HG03066 (cell line): Measurements from ENCODE around the gene MRPL14.

Experiments used
- ATAC-seq: cut with Tn5 transposase; IDR thresholded peaks from one replicate; pipeline ENCODE4 v1.9.1; 2021; ENCODE audit warnings: low read depth; ENCODE audit not compliant: unreplicated experiment

MRPL14 gene

DNA sequence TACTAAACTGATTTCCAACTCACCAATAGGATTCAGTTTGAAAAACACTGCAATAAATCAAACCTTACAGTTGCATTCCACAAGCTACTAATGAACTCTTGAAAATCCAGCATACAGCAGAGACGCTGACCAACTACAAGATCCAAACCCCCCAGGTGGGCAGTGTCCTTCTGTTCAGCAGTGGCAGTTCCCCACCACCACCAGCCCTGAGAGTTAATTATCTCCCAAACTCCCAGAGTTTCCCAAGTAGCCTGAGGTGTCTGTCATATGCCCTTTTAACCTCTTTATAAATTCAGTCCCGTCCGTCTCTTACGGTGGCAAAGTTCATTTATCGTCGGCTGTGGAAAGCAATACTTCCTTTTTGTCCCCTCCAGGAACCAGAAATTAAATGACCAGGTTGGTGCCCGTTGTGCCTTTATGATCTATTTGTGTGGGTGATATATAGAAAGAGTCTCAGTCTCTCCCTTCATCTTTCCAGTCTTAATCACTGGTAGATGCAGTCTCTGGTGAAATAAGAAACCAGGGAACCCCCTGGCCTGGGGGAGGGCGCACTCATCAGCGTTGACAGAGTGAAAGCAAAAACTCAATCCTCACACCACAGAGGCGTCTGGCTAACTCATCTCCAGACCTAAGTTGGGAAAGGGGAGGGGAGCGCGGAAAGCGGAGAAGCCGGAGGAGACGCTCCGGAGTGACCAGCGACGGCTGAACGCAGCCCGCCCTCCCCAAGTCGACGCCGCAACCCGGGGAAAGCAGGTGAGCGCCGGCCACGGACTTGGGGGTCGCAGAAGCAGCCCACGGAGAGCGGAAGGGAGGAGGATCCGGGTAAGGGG lies 717 bp downstream of the MRPL14 start:
- ATAC-seq = peak; percentile 41

DNA sequence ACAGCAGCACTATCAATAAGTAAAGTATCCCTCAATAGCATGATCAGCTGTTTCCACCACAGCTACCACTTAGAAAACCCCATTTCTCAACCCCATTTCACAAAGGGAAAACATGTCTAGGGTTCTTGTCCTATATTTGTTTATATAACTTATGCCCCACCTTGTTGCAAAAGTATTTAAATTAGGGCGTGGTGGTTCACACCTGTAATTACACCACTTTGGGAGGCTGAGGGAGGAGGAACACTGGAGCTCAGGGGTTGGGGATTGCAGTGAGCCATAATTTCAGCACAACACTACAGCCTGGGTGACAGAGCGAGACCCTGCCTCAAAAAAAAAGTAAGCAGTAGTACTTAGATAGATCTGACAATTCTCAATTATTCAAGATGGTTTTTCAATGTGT lies 3.7 kb downstream of the MRPL14 start:
- no peak for ATAC-seq

DNA sequence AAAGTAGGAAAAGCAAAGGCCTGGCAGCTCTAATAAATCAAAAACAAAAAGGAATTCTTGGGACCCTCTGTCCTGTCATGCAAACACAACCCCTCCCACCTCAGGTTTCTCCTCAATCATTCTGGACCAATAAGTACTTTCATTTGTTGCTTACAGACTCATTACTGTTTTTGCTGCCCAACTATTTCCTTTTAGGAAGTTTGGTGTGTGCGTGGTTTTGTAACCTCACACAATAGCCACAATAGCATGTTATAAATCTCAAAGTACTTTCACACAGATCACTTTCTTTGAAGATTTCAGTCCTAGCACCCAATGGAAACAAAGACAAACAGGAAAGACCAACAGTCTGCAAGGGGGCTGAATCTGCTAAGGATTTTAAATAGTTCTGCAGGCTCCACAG lies 4.5 kb downstream of the MRPL14 start:
- no peak for ATAC-seq

DNA sequence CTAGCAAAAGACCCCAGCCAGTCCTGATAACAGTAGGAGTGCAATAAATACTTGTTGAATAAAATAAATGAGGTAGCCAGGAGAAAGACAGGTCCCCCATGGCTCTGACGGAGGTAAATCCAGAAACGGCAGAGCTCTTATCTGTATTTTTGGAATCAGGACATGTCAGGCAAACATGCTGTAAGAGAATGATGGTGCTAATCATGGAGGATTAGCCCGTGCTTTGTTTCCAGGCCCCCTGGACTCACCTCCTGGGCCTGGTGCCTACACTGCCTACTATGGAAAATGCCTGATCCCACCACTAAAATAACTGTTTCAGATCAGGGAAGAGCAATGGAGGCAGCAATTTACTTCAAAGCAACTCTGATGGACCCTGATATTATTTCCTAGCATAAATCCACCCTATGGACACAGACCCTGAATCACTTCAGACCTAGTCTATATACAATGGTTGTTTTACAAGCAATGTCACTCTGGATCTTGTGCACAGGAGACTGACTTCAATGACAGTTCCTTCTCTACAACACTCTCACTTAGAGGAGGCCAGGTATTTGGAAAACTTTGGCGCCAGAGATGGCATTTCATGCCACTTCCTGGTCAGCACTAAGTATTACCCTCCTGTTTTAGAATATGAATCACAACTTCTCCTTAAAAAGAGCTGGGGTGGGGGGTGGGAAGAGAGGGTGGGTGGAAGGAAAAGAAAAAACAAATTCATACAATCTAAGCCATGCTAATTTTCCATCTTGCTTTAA lies 6.4 kb downstream of the MRPL14 start:
- ATAC-seq = no peak

DNA sequence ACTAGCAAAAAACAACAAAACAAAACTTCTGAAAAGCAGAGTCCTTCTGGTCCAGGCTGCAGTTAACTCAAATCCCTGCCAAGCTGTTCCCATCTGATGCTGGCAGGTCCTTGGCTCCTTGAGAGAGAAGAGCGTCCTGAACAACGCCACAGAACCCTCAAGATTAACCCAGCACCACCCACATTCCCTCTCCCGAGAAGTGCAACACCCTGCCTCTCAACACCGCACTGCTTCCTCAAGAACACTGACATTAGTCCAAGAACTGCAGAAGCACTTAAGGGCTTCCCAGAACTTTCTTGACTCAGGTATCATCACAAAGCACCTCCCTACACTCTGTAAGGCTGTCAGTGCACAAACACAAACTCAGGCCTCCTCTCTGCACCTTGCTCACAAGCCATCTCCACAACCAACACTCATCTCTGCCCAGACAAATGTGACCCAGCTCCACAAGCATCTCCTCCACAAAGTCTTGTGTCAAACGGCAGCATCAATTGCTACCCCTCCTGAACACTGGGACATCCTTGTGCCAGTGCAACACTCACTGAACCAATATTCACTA lies 7.5 kb downstream of the MRPL14 start:
- ATAC-seq = no peak

DNA sequence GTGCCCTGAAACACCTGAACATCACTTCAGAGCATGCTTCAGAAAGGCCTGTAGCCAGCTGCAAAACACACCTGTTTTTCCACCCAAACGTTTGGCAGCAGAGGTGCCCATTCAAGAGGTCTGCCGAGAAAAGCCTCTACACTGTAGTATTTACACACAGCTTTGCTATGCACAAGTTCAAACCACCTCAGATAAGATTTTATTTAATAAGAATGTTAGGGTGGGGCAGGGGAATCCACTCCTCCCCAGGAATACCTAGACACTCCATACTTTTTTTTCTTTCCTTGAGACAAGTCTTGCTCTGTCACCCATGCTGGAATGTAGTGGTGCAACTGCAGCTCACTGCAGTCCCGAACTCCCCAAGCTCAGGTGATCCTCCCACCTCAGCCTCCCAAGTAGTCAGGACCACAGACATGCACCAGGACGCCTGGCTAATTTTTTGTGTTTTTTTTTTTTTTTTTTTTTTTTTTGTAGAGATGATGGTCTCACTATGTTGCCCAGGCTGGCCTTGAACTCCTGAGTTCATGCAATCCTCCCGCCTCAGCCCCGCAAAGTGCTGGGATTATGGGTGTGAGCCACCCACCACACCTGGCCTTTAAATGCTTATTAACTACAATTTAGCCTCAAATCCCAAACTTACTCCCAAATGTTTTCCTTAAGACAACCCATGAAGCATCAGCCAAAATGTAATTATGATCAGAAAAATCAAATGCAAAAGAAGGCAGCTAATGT lies 9.7 kb downstream of the MRPL14 start:
- no peak for ATAC-seq

DNA sequence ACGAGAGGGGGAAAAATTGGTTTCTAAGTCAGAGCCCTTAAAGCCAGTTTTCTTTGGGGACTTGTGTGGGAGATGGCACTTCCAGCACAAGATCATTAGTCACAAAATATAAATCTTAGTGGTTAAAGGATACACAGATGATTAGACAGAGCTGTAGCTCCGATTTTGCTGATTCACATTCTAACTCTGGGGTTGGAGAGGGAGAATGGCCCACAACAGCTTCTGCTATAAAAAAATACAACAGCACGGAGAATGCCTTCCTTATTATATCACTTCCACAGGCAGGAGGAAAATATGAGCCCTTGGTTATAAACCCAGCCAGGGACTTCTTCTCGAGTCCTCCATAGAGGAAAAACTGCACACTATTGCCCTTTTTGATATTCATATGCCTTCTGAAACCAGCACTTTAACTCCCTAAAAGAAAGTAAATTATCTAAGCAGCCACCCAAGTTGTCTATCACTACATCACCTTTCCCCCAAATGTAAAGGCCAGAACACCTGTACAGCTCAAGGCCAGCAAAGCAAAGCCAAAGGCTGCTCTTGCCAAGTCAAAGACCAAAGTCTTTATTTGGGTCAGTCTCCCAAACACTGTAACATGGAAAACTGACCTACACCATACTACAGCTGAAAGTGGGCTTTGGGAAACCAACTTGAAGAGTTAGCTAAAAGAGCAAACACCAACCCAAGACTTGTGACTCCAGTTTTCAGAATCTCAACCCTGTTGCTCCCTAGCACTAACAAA lies 10.4 kb downstream of the MRPL14 start:
- no peak for ATAC-seq

DNA sequence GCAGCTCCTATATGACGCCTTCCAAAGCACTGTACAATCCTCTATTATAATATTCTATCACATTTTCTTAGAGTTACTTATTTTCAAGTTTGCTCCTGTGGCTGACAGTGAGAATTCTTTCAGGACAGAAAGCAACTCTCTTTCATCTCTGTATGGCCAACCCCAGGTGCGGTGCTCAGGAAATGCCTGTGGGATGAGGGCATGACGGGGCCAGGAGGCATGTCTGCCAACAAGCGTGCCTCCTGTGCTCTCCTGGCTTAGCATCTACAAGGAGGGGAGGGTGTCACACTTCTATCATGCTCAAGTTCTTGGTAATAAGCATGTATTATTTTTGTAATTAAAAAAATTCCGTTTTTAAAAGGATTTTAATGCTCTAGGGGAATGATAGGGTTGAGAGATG lies 11.4 kb downstream of the MRPL14 start:
- no peak for ATAC-seq

DNA sequence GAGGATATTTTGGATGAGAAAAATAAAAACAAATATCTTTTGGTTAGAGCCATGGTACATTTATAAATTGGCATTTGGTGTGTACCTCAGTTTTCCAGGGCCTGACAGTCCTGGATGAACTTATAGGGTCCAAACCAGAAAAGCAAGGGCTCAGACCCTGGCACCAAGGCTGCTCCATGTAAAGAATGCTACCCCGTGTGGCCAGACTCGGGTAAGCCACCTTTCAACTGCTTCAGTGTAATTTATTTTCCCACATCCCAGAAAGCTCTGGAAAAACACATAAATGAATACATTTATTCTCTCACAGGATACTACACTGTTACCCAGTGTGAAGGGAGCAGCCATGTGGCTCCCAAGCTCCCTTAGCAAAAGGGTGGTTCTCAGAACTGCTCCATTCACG lies 13.8 kb downstream of the MRPL14 start:
- no peak for ATAC-seq

DNA sequence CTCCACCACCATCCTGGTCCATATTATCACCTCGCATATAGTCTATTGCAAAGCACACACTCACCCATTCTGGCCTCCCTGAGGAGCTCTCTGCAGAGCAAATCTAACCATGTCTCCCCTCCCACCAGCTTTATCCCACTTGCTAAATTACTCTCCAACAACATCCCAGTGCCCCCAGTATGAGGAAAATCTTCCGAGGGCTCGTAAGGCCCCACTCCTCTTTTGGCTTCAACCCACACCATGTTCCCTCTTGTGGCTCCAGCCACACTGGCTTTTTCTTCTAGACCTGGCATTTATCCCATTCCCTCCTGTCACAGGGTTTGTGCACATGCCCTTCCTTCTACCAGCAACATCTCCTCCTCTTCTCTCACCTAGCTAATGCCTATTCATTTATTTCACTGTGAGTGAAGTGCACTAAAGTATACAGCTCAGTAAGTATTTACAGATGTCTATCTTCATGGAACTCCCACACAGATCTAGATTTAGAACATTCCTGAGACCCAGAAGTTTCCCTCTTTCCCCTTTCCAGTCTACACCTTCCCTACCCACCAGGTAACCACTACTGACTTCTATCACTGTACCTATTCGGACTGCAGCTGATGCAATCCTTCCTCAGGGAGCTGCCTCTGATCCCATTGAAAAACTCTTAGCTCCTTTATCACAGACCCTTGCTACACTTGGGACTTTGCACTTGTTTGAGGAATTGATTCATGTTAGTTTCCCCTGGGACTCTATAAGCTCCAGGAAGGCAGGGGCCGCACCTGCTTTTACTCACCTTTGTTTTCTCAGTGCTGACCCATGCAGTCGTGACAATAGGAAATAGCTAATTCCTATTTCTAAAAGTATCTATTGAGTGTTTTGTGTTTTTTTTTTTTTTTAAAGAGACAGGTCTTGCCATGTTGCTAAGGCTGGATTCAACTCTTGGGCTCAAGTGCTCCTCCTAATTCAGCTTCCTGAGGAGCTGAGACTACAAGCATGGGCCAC lies 15.5 kb downstream of the MRPL14 start:
- ATAC-seq = no peak

DNA sequence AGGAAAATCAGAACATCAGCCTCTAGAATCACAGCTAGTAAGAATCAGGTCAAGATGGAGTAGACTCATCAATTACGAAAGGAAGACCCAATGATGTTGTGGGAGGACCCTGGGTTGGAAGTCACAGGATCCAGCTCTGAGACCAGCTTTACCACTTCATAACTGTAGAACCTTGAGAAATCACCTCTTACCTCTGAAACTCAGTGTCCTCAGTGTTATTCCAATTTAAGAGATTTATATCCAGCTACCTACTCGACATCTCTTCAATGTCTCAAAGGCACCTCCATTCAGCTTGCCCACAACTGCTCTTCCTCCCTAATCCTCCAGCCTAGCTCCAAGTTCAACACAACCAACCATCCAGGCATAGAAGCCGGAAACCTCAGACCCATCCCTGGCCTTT lies 16.3 kb downstream of the MRPL14 start:
- no peak for ATAC-seq

DNA sequence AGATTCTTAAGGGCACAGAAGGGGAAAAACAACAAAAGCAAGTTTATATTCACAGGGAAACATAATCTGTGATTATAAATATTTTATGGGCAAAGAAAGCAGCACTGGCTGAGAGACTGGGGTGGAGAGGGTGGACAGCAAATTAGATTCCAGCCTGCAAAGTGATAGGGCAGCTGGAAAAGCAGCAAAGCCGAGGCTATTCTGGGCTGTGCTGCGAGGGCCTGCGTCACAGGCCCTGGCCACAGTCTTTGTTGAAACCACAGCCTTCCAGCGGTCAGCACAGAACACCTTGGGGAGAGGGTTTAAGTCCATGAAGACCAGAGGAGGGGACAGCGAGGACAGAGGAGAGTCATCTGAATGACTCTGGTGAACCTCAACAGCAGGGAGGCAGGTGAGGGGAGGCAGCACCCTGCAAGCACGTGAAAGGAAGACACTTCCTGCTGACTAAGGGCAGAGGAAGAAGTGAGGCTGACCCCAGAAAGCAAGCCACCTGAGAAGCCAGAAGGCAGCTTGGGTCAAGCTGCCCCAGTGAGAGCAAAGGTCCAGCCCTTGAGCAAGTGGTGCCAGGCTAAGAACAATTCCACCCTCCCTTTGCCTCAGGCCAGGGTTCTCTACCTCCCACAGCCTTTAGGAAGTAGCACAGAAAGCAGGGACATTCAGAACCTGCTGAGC lies 17.1 kb downstream of the MRPL14 start:
- ATAC-seq = no peak

DNA sequence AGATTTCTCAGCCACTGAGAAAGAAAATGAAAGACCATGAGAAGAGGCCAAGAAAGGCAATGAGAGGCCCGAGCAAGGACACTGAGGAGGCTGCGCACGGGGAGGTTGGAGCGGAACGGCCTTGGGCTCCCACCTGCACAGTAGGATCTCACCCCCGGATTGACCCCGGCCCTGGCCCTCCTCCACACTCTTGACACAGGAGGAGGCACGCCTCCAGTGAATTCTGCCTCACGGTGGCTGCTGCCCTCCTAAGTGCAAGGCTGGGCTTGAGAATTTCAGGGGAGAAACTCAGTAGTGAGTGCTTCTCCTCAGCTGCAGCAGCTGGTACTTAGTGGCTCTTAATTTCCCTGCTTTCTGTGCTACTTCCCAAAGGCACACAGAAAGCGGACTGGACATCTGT lies 18.0 kb downstream of the MRPL14 start:
- no peak for ATAC-seq

DNA sequence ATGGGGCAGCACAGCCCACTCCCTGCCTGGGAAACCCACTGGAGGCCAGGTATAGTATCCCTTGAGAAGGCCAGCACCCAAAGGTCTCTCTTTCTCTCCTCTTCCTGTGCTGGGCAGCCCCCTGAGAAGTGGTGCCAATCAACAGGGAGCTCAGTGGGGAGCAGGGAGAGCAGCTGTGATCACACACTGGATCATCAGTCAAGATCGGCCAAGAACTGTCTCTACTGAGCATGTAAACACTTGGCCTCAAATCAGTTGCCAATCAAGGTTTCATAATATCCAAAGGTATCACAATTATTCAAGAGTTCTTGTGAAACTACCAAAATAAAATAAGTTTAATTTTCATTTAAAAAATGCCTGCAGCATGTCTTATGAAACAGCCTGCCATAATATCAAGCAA lies 18.8 kb downstream of the MRPL14 start:
- no peak for ATAC-seq

DNA sequence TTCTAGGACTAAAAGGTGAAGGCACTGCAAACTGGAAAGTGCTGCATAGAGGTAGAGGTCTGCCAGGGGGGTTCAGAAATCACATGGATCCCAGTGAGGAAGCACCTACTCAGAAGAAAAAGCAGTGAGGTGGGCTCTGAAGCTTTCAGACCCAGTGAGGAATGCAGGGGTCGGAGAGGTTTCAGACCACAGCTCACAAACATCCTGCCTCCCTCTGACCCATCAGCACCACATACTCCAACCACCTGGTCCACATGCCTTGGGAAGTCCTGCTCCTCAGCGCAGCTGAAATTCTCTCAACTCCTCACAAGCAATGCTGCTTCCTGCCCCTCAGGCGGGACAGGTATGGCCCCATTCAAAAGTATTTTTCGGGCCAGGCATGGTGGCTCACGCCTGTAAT lies 20.2 kb downstream of the MRPL14 start:
- ATAC-seq = no peak

DNA sequence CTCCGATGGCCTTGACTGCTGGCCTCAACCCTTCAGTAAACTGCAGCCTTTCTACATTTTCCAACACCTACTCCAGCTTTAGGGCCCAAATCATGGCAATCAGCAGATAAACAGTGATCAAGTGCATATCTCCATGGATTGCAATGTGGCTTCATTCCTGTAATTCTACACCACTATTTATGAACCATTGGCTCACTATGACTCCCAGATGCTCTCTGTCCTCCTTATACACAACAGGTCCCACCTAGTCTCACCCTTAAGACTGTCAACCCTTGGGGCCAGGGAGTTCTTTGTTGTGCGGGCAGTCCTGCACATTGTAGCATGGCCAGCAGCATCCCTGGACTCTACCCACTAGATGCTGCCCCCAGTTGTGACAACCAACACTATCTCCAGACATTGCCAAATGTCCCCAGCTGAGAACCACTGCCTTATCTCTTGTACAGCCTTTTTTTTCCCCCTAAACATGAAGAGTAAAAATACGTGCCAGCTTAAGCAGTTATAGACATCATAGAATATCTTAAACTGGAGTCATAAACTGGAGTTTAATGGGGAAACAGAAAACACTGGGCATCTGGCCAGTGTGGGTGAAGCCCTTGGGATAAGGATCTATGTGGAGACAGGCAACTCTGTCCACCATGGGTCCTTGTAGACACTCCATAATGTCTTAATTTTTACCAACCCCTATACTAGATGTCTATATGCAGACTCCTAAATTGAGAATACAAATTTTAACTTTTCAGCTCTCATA lies 21.1 kb downstream of the MRPL14 start:
- no peak for ATAC-seq

DNA sequence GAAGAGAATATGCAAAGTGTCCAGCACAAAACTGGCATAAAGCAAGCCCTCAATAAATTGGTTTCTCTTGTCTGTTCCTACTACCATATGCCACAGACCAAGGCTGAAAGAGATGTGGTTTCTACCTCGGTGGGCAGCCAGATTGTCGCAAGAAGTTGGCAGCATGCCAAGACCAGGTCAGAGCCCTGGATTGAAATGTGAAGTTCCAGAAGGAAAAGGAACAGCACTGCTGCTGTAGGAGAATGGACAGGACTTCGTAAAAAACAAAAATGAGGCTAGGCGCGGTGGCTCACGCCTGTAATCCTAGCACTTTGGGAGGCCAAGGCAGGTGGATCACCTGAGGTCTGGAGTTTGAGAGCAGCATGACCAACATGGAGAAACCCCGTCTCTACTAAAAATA lies 22.1 kb downstream of the MRPL14 start:
- no peak for ATAC-seq

DNA sequence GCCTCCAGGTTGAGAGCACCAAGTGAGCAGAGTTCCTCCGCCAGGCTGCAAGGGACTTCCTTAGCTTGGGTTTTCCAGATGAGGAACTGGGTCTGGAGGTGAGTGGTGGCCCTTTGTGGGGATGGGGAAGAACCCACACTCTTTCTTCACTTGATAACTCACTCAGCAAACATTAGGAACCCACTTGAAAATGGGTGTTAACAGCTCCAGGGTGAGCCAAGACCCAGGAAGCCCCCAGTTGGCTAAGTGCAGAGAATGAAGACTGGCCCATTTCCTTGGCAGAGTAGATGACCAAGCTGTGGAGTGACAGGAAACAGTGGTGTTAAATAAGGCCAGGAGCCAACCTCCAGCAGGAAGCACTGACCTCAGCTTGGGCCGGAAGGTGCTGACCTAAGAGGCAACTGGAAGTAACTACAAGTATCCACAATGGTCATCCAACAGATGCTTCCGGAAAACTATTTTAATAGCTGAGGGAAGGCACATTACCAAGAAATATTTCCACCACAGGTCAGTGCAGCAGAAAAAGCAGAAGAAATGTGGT lies 22.7 kb downstream of the MRPL14 start:
- ATAC-seq = no peak
